Skeletal muscle satellite cell (primary cell): ENCODE data around the gene LDB2.

ENCODE experiments used
- H3K27me3 ChIP-seq: 2 replicates; pipeline ENCODE4 v1.7.0; 2013; ENCODE audit warnings: low read length; ENCODE audit not compliant: control insufficient read depth, insufficient read depth
- H3K36me3 ChIP-seq: 2 replicates; pipeline ENCODE4 v1.7.0; 2013; ENCODE audit warnings: mild to moderate bottlenecking, control low read depth, low read length; ENCODE audit not compliant: insufficient read depth
- H3K4me1 ChIP-seq: 2 replicates; pipeline ENCODE4 v1.7.0; 2013; ENCODE audit warnings: low read length; ENCODE audit not compliant: control insufficient read depth, insufficient read depth
- H3K4me2 ChIP-seq: 2 replicates; pipeline ENCODE4 v1.7.0; 2013; ENCODE audit warnings: mild to moderate bottlenecking, low read length
- H3K4me3 ChIP-seq: 2 replicates; pipeline ENCODE4 v1.7.0; 2013; ENCODE audit warnings: low read length
- H3K9ac ChIP-seq: 2 replicates; pipeline ENCODE4 v1.7.0; 2013; ENCODE audit warnings: mild to moderate bottlenecking, low read depth, low read length, moderate library complexity
- H3K9me3 ChIP-seq: replicated peaks from 2 replicates; pipeline ENCODE4 v1.7.0; 2013; ENCODE audit warnings: mild to moderate bottlenecking, control low read depth, low read length

LDB2 gene

GRCh38 chr4:16909281-16909680 is 10.8 kb upstream of the LDB2 start:
- H3K9ac ChIP-seq: no peak overlapping the region
- H3K4me2 ChIP-seq: no peak overlapping the region
- no peaks in the 10 kb centered on the region for H3K4me1 ChIP-seq
- H3K9me3 ChIP-seq: no peaks in the 10 kb centered on the region
- H3K36me3 ChIP-seq: no peaks in the 10 kb centered on the region
- no peak overlapping the region for H3K4me3 ChIP-seq
- no peaks in the 10 kb centered on the region for H3K27me3 ChIP-seq

- Histone ChIP-seq H3K4me2 (no peak overlapping the region), H3K36me3 (no peaks in the 10 kb centered on the region), H3K9me3 (no peaks in the 10 kb centered on the region)
Observed at GRCh38 chr4:16908377-16909021, 10.1 kb upstream of the LDB2 start.

GRCh38 chr4:16900325-16900724 is 1.9 kb upstream of the LDB2 start:
- no peaks in the 10 kb centered on the region for H3K4me1 ChIP-seq
- H3K9me3 ChIP-seq: no peaks in the 10 kb centered on the region
- H3K27me3 ChIP-seq: peaks cover 4% of the 10 kb centered on the region
- H3K4me3 ChIP-seq: no peak overlapping the region
- H3K4me2 ChIP-seq: no peak overlapping the region
- H3K9ac ChIP-seq: no peak overlapping the region
- H3K36me3 ChIP-seq: no peaks in the 10 kb centered on the region

More at GRCh38 chr4:16908377-16909021, 10.1 kb upstream of the LDB2 start:
- Histone ChIP-seq H3K4me3 (no peak overlapping the region), H3K9ac (no peak overlapping the region), H3K4me1 (no peaks in the 10 kb centered on the region), H3K27me3 (no peaks in the 10 kb centered on the region)

- no peak overlapping the region for H3K9ac ChIP-seq
- peaks cover 4% of the 10 kb centered on the region for H3K27me3 ChIP-seq
- H3K4me2 ChIP-seq: no peak overlapping the region
- no peaks in the 10 kb centered on the region for H3K4me1 ChIP-seq
- no peaks in the 10 kb centered on the region for H3K36me3 ChIP-seq
- no peak overlapping the region for H3K4me3 ChIP-seq
- H3K9me3 ChIP-seq: no peaks in the 10 kb centered on the region
Observed at GRCh38 chr4:16896881-16897750, 1.3 kb downstream of the LDB2 start.

- peaks cover 4% of the 10 kb centered on the region for H3K27me3 ChIP-seq
- no peaks in the 10 kb centered on the region for H3K36me3 ChIP-seq
- H3K9ac ChIP-seq: no peak overlapping the region
- no peak overlapping the region for H3K4me3 ChIP-seq
- H3K4me1 ChIP-seq: no peaks in the 10 kb centered on the region
- H3K4me2 ChIP-seq: no peak overlapping the region
- no peaks in the 10 kb centered on the region for H3K9me3 ChIP-seq
Observed at GRCh38 chr4:16894406-16894805, 4.0 kb downstream of the LDB2 start.

GRCh38 chr4:16893141-16893651 is 5.2 kb downstream of the LDB2 start:
- H3K4me1 ChIP-seq: no peaks in the 10 kb centered on the region
- peaks cover 4% of the 10 kb centered on the region for H3K27me3 ChIP-seq
- no peak overlapping the region for H3K4me2 ChIP-seq
- H3K9me3 ChIP-seq: no peaks in the 10 kb centered on the region
- no peaks in the 10 kb centered on the region for H3K36me3 ChIP-seq
- no peak overlapping the region for H3K9ac ChIP-seq
- H3K4me3 ChIP-seq: no peak overlapping the region

GRCh38 chr4:16890651-16891050 is 7.8 kb downstream of the LDB2 start:
- Histone ChIP-seq H3K27me3 (no peaks in the 10 kb centered on the region), H3K4me3 (no peak overlapping the region), H3K9me3 (no peaks in the 10 kb centered on the region), H3K36me3 (no peaks in the 10 kb centered on the region), H3K4me2 (no peak overlapping the region), H3K4me1 (no peaks in the 10 kb centered on the region), H3K9ac (no peak overlapping the region)

GRCh38 chr4:16889945-16890344 is 8.5 kb downstream of the LDB2 start:
- Histone ChIP-seq H3K36me3 (no peaks in the 10 kb centered on the region), H3K27me3 (no peaks in the 10 kb centered on the region), H3K9me3 (no peaks in the 10 kb centered on the region), H3K9ac (no peak overlapping the region), H3K4me1 (no peaks in the 10 kb centered on the region), H3K4me3 (no peak overlapping the region), H3K4me2 (no peak overlapping the region)

- Histone ChIP-seq H3K36me3 (no peaks in the 10 kb centered on the region), H3K27me3 (no peaks in the 10 kb centered on the region), H3K9me3 (no peaks in the 10 kb centered on the region), H3K4me1 (no peaks in the 10 kb centered on the region), H3K4me3 (no peak overlapping the region), H3K4me2 (no peak overlapping the region), H3K9ac (no peak overlapping the region)
Observed at GRCh38 chr4:16887887-16888286, 10.6 kb downstream of the LDB2 start.

GRCh38 chr4:16884673-16885460 is 13.6 kb downstream of the LDB2 start:
- H3K27me3 ChIP-seq: no peaks in the 10 kb centered on the region
- H3K4me2 ChIP-seq: no peak overlapping the region
- H3K4me1 ChIP-seq: no peaks in the 10 kb centered on the region
- H3K9ac ChIP-seq: no peak overlapping the region
- no peaks in the 10 kb centered on the region for H3K36me3 ChIP-seq
- H3K9me3 ChIP-seq: no peaks in the 10 kb centered on the region
- no peak overlapping the region for H3K4me3 ChIP-seq

GRCh38 chr4:16883806-16884205 is 14.6 kb downstream of the LDB2 start:
- no peak overlapping the region for H3K9ac ChIP-seq
- H3K9me3 ChIP-seq: no peaks in the 10 kb centered on the region
- H3K4me1 ChIP-seq: no peaks in the 10 kb centered on the region
- H3K36me3 ChIP-seq: no peaks in the 10 kb centered on the region
- no peaks in the 10 kb centered on the region for H3K27me3 ChIP-seq
- no peak overlapping the region for H3K4me3 ChIP-seq
- H3K4me2 ChIP-seq: no peak overlapping the region
